PC-9 (cell line): ENCODE measurements around the gene PLA2G1B. TPM values are rescaled to one million over a fixed set of nuclear protein-coding genes. Genes with fewer than 3 reads are reported as not detected.

ENCODE experiments used
- BruUV-seq: library from RNA; stranded (reverse); fragments of 400-500 nt; replicated peaks from 2 replicates; lab custom pipeline; 2021; lab: Mats Ljungman, UMichigan
- CTCF ChIA-PET: fragments of 300-600 bp; sonication (Branson Sonifier 250); formaldehyde crosslinking; loops from one replicate; lab custom pipeline; 2022; ENCODE audit warnings: antibody characterized with exemption; lab: Charles Lee
- POLR2A ChIA-PET: fragments of 300-600 bp; sonication (Branson Sonifier 250); formaldehyde crosslinking; loops from one replicate; lab custom pipeline; 2022; ENCODE audit warnings: antibody characterized with exemption; ENCODE audit not compliant: unreplicated experiment; lab: Charles Lee
- DNase-seq, 2 experiments: peaks; one replicate each; pipeline versions ENCODE4 v3.0.0 to v3.0.0-alpha.2; 2015 to 2022; ENCODE audit warnings: mixed read lengths in 1 of 2
- H2AFZ ChIP-seq: fragments of 200-600 bp; sonication (generic); 2 replicates; pipeline ENCODE4 v1.8.1; 2017; ENCODE audit warnings: antibody characterized with exemption
- H3F3A ChIP-seq: fragments of 200-600 bp; sonication (generic); 2 replicates; pipeline ENCODE4 v1.8.1; 2017; ENCODE audit warnings: antibody characterized with exemption, mild to moderate bottlenecking, low read depth; ENCODE audit not compliant: insufficient read depth
- H3K27ac ChIP-seq: fragments of 200-600 bp; sonication (generic); 2 replicates; pipeline ENCODE4 v1.6.1; 2016; ENCODE audit warnings: mixed run types
- H3K27me3 ChIP-seq: fragments of 200-600 bp; sonication (generic); 2 replicates; pipeline ENCODE4 v1.6.1; 2016; ENCODE audit warnings: low read depth, mixed run types; ENCODE audit not compliant: insufficient read depth
- H3K36me3 ChIP-seq: fragments of 200-600 bp; sonication (generic); 2 replicates; pipeline ENCODE4 v1.6.1; 2016; ENCODE audit warnings: low read depth, mixed run types
- H3K4me1 ChIP-seq: fragments of 200-600 bp; sonication (generic); replicated peaks from 2 replicates; pipeline ENCODE4 v1.6.1; 2016; ENCODE audit warnings: mixed run types; ENCODE audit not compliant: insufficient read depth
- H3K4me2 ChIP-seq: fragments of 200-600 bp; sonication (generic); 2 replicates; pipeline ENCODE4 v1.6.1; 2017; ENCODE audit warnings: mixed run types
- H3K4me3 ChIP-seq: fragments of 200-600 bp; sonication (generic); 2 replicates; pipeline ENCODE4 v1.6.1; 2016; ENCODE audit warnings: mixed run types
- H3K79me2 ChIP-seq: fragments of 200-600 bp; sonication (generic); 2 replicates; pipeline ENCODE4 v1.6.1; 2017; ENCODE audit warnings: low read depth, mixed run types
- H3K9me2 ChIP-seq: fragments of 200-600 bp; sonication (generic); 2 replicates; pipeline ENCODE4 v1.8.1; 2017; ENCODE audit warnings: mild to moderate bottlenecking; ENCODE audit not compliant: insufficient read depth
- H3K9me3 ChIP-seq: fragments of 200-600 bp; sonication (generic); 2 replicates; pipeline ENCODE4 v1.8.1; 2016; ENCODE audit warnings: low read depth; ENCODE audit not compliant: insufficient read depth
- H4K20me1 ChIP-seq: fragments of 200-600 bp; sonication (generic); 2 replicates; pipeline ENCODE4 v1.8.1; 2017; ENCODE audit not compliant: insufficient read depth
- EZH2 ChIP-seq: fragments of 200-600 bp; sonication (generic); IDR thresholded peaks from 2 replicates; pipeline ENCODE4 v1.8.0; 2017; ENCODE audit warnings: antibody characterized with exemption, low read depth
- intact Hi-C: fragments of 100-400 bp; cut with micrococcal nuclease; formaldehyde crosslinking; loops from one replicate; pipeline ENCODE4 v1.10.0; 2022; ENCODE audit not compliant: unreplicated experiment
- total RNA-seq: library from RNA; stranded (reverse); gene quantifications from 2 replicates; pipeline ENCODE4 v1.2.3, GENCODE V29; 2021
- TF ChIP-seq, protein P1 (sequence below): fragments of 200-600 bp; sonication (generic); conservative IDR thresholded peaks from 2 replicates; pipeline ENCODE4 v1.6.1; 2017; ENCODE audit warnings: mixed run types, antibody characterized with exemption, mild to moderate bottlenecking, moderate library complexity

PLA2G1B gene
- total RNA-seq, 1 experiment from 2014 or later = not detected

GRCh38 chr12:120350576-120351350 lies 23.2 kb upstream of the PLA2G1B start:
- ChIA-PET CTCF (interaction anchor here (0.6 kb wide), 2 partner anchors 15 to 226 kb away, joined by 4 to 7 read pairs; no protein-coding TSS in a partner anchor), POLR2A (no interaction called here)
- H3K4me3 ChIP-seq = no peak overlapping the region
- no peaks in the 10 kb centered on the region for H3K9me3 ChIP-seq
- H3K36me3 ChIP-seq = no peaks in the 10 kb centered on the region
- no peaks in the 10 kb centered on the region for H3K79me2 ChIP-seq
- H3F3A ChIP-seq = no peaks in the 10 kb centered on the region
- no peak for DNase-seq
- H3K27me3 ChIP-seq = no peaks in the 10 kb centered on the region
- no peak for TF ChIP-seq EZH2
- TF ChIP-seq, protein P1, sequence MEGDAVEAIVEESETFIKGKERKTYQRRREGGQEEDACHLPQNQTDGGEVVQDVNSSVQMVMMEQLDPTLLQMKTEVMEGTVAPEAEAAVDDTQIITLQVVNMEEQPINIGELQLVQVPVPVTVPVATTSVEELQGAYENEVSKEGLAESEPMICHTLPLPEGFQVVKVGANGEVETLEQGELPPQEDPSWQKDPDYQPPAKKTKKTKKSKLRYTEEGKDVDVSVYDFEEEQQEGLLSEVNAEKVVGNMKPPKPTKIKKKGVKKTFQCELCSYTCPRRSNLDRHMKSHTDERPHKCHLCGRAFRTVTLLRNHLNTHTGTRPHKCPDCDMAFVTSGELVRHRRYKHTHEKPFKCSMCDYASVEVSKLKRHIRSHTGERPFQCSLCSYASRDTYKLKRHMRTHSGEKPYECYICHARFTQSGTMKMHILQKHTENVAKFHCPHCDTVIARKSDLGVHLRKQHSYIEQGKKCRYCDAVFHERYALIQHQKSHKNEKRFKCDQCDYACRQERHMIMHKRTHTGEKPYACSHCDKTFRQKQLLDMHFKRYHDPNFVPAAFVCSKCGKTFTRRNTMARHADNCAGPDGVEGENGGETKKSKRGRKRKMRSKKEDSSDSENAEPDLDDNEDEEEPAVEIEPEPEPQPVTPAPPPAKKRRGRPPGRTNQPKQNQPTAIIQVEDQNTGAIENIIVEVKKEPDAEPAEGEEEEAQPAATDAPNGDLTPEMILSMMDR = no peak
- no peaks in the 10 kb centered on the region for H3K4me1 ChIP-seq
- H3K9me2 ChIP-seq = no peaks in the 10 kb centered on the region
- H3K27ac ChIP-seq = no peak overlapping the region
- no peak overlapping the region for H3K4me2 ChIP-seq
- H4K20me1 ChIP-seq = no peaks in the 10 kb centered on the region
- H2AFZ ChIP-seq = no peak overlapping the region
- BruUV-seq = no TSS peak
- intact Hi-C loops = loop anchor here (10.0 kb wide), 1 partner anchor 294 kb away; the partner anchor contains the start of gene CABP1

GRCh38 chr12:120347766-120348165 lies 20.2 kb upstream of the PLA2G1B start:
- Histone ChIP-seq H3K4me3 (no peak overlapping the region), H3K27me3 (no peaks in the 10 kb centered on the region), H2AFZ (no peak overlapping the region), H3K27ac (no peak overlapping the region), H3K9me3 (no peaks in the 10 kb centered on the region), H3F3A (no peaks in the 10 kb centered on the region), H4K20me1 (no peaks in the 10 kb centered on the region), H3K79me2 (no peaks in the 10 kb centered on the region), H3K36me3 (no peaks in the 10 kb centered on the region), H3K4me1 (no peaks in the 10 kb centered on the region), H3K9me2 (no peaks in the 10 kb centered on the region), H3K4me2 (no peak overlapping the region)
- no peak for DNase-seq
- BruUV-seq = no TSS peak
- intact Hi-C loops = no loop called here
- no peak for TF ChIP-seq EZH2
- TF ChIP-seq, protein P1 = no peak
- ChIA-PET POLR2A (no interaction called here), CTCF (interaction anchor here (1.2 kb wide), 1 partner anchor 15 kb away, joined by 7 read pairs; no protein-coding TSS in a partner anchor)

GRCh38 chr12:120346681-120347080 lies 19.1 kb upstream of the PLA2G1B start:
- TF ChIP-seq, protein P1 = peak; percentile 41; the same call in 1 of the 2 replicates
- TF ChIP-seq EZH2 = no peak
- intact Hi-C loops = no loop called here
- Histone ChIP-seq H3K9me2 (no peaks in the 10 kb centered on the region), H3K27me3 (no peaks in the 10 kb centered on the region), H4K20me1 (no peaks in the 10 kb centered on the region), H2AFZ (no peak overlapping the region), H3K79me2 (no peaks in the 10 kb centered on the region), H3K36me3 (no peaks in the 10 kb centered on the region), H3K4me2 (no peak overlapping the region), H3K9me3 (no peaks in the 10 kb centered on the region), H3F3A (no peaks in the 10 kb centered on the region), H3K4me1 (no peaks in the 10 kb centered on the region), H3K4me3 (no peak overlapping the region), H3K27ac (no peak overlapping the region)
- CTCF ChIA-PET = interaction anchor here (0.7 to 1.2 kb wide), 3 partner anchors 16 to 1048 kb away, joined by 3 to 7 read pairs (median 6); no protein-coding TSS in a partner anchor
- BruUV-seq = no TSS peak
- no peak for DNase-seq
- POLR2A ChIA-PET = no interaction called here
